Trophoblast cell (in vitro differentiated cells and primary cell): Measurements from ENCODE around the gene BEGAIN.

ENCODE experiments used
- DNase-seq, 2 donors: peaks; one replicate each; pipeline ENCODE4 v3.0.0-alpha.2; 2016
- H2AFZ ChIP-seq: 2 replicates; pipeline ENCODE4 v1.6.1; 2013; ENCODE audit warnings: low read length, moderate library complexity, mild to moderate bottlenecking; ENCODE audit not compliant: insufficient read depth, poor library complexity
- H2AK5ac ChIP-seq: 2 replicates; pipeline ENCODE4 v1.6.1; 2013; ENCODE audit warnings: mild to moderate bottlenecking, low read length
- H2BK120ac ChIP-seq: 2 replicates; pipeline ENCODE4 v1.6.1; 2013; ENCODE audit warnings: low read length, mild to moderate bottlenecking, moderate library complexity; ENCODE audit not compliant: insufficient read depth, poor library complexity
- H2BK12ac ChIP-seq: 2 replicates; pipeline ENCODE4 v1.6.1; 2013; ENCODE audit warnings: mild to moderate bottlenecking, low read length, moderate library complexity
- H2BK5ac ChIP-seq: 2 replicates; pipeline ENCODE4 v1.6.1; 2013; ENCODE audit warnings: low read length, low read depth, moderate library complexity, mild to moderate bottlenecking; ENCODE audit not compliant: poor library complexity
- H3K14ac ChIP-seq: 2 replicates; pipeline ENCODE4 v1.6.1; 2013; ENCODE audit warnings: mild to moderate bottlenecking, low read length
- H3K18ac ChIP-seq: 2 replicates; pipeline ENCODE4 v1.6.1; 2013; ENCODE audit warnings: mild to moderate bottlenecking, low read length
- H3K23ac ChIP-seq: 2 replicates; pipeline ENCODE4 v1.6.1; 2013; ENCODE audit warnings: low read length
- H3K27ac ChIP-seq: 2 replicates; pipeline ENCODE4 v1.5.1; 2013; ENCODE audit warnings: low read depth, mild to moderate bottlenecking, inconsistent platforms, low read length, moderate library complexity
- H3K27me3 ChIP-seq: 2 replicates; pipeline ENCODE4 v1.6.1; 2013; ENCODE audit warnings: inconsistent platforms, mild to moderate bottlenecking, low read length, moderate library complexity; ENCODE audit not compliant: insufficient read depth
- H3K36me3 ChIP-seq, 2 experiments: 1 replicate in 1 of 2; 2 replicates in 1 of 2; pipeline ENCODE4 v1.6.1; 2013; ENCODE audit warnings: low read length in 2 of 2, mild to moderate bottlenecking in 2 of 2, moderate library complexity in 1 of 2; ENCODE audit not compliant: insufficient read depth in 2 of 2, control insufficient read depth in 1 of 2
- H3K4ac ChIP-seq: 2 replicates; pipeline ENCODE4 v1.6.1; 2013; ENCODE audit warnings: low read depth, mild to moderate bottlenecking, low read length, moderate library complexity
- H3K4me1 ChIP-seq, 2 experiments: 1 replicate in 1 of 2; 2 replicates in 1 of 2; pipeline ENCODE4 v1.6.1; 2013; ENCODE audit warnings: low read length in 2 of 2, mild to moderate bottlenecking in 2 of 2, moderate library complexity in 1 of 2; ENCODE audit not compliant: insufficient read depth in 2 of 2, control insufficient read depth in 1 of 2
- H3K4me2 ChIP-seq: 2 replicates; pipeline ENCODE4 v1.6.1; 2013; ENCODE audit warnings: inconsistent platforms, mild to moderate bottlenecking, low read length, moderate library complexity
- H3K4me3 ChIP-seq: 2 replicates; pipeline ENCODE4 v1.5.1; 2013; ENCODE audit warnings: mild to moderate bottlenecking, low read depth, low read length, inconsistent platforms
- H3K79me1 ChIP-seq: one replicate; pipeline ENCODE4 v1.6.1; 2013; ENCODE audit warnings: low read length
- H3K79me2 ChIP-seq: 2 replicates; pipeline ENCODE4 v1.6.1; 2013; ENCODE audit warnings: low read length, mild to moderate bottlenecking; ENCODE audit not compliant: control insufficient read depth, insufficient read depth, poor library complexity
- H3K9ac ChIP-seq: 2 replicates; pipeline ENCODE4 v1.6.1; 2013; ENCODE audit warnings: mild to moderate bottlenecking, low read length
- H3K9me3 ChIP-seq: 2 replicates; pipeline ENCODE4 v1.6.1; 2013; ENCODE audit warnings: low read depth, mild to moderate bottlenecking, control low read depth, inconsistent platforms, low read length; ENCODE audit not compliant: insufficient read depth
- H4K12ac ChIP-seq: 2 replicates; pipeline ENCODE4 v1.6.1; 2013; ENCODE audit warnings: low read depth, mild to moderate bottlenecking, low read length, moderate library complexity
- H4K8ac ChIP-seq: 2 replicates; pipeline ENCODE4 v1.6.1; 2013; ENCODE audit warnings: low read depth, mild to moderate bottlenecking, low read length, moderate library complexity
- H4K91ac ChIP-seq: one replicate; pipeline ENCODE4 v1.6.1; 2013; ENCODE audit warnings: low read depth, mild to moderate bottlenecking, low read length, moderate library complexity
- WGBS: extraction: QIAGEN DNeasy Blood & Tissue Kit; methylation state at CpG from one replicate; pipeline ENCODE4 v1.1.7; 2013; ENCODE audit warnings: missing lambda C conversion rate; ENCODE audit not compliant: insufficient read length, insufficient coverage; ENCODE audit errors: extremely low coverage; 5-methylcytosine and 5-hydroxymethylcytosine counted together

The BEGAIN gene

DNA sequence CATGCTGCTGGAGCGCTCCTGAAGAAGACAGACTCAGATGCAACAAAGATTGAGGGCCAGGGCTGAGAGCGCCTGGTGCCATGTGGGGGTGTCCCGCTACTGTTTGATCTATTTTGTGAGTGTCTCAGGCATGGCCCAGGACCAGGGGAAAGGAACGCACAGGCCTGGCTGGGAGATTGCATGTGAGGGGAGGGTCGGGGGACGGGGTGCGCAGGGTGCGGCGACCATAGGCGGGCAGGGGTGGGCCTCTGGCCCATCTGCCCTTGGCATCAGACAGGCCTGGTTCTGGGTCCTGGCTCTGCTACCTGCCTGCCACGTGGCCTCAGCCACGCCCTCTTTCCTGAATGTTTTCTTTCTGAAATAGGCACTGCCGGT, 47.5 kb downstream of the BEGAIN start:
- H2AFZ ChIP-seq, result no peak overlapping the region
- H3K18ac ChIP-seq, result no peak overlapping the region
- no peak overlapping the region for H3K14ac ChIP-seq
- peaks cover under 1% of the 10 kb centered on the region for H3K9me3 ChIP-seq
- no CpG with 5 or more reads among the region's 13 CpGs for WGBS
- no peak overlapping the region for H3K23ac ChIP-seq
- H3K9ac ChIP-seq, result no peak overlapping the region
- no peak overlapping the region for H3K4ac ChIP-seq
- no peak overlapping the region for H2BK5ac ChIP-seq
- H3K4me1 ChIP-seq, result no peaks in the 10 kb centered on the region
- H4K8ac ChIP-seq, result no peak overlapping the region
- no peak overlapping the region for H2BK120ac ChIP-seq
- H3K79me1 ChIP-seq, result no peaks in the 10 kb centered on the region
- no peak overlapping the region for H3K4me3 ChIP-seq
- no peak overlapping the region for H3K4me2 ChIP-seq
- H3K79me2 ChIP-seq, result no peaks in the 10 kb centered on the region
- no peak for DNase-seq
- H3K27ac ChIP-seq, result no peak overlapping the region
- no peak overlapping the region for H2BK12ac ChIP-seq
- H4K91ac ChIP-seq, result no peak overlapping the region
- H4K12ac ChIP-seq, result no peak overlapping the region
- H2AK5ac ChIP-seq, result no peak overlapping the region
- no peaks in the 10 kb centered on the region for H3K27me3 ChIP-seq
- no peaks in the 10 kb centered on the region for H3K36me3 ChIP-seq

DNA sequence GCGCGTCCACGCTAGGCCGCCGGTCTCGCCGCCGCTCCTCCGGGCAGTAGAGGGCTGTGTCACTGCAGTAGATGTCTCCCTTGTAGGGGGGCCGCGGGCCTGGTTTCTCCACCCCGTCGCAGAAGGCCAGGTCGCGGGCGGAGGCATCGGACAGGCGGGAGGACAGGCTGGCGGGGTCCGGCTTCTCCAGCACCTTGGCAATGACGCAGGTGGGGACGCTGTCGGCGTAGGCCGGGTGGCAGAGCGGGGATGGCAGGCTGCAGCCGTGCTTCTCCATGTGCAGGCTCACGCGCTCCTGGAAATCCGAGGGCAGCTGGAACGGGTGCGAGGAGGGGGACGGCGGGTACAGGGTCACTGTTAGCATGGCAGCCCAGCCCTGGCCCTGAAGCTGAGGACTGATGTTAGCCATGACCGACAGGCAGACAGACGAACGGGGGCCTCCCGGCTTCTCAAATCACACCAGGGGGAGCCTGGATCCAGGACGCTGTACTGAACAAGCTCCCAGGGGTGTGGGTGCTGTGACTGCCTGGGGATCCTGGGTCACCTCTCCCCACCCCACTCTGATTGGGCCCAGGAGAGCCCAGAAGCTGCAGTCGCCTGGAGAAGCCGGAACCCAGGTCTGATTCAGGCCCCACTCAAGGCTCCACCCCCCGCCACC, 48.1 kb downstream of the BEGAIN start:
- Histone ChIP-seq H4K8ac (no peak overlapping the region), H4K91ac (no peak overlapping the region), H3K18ac (no peak overlapping the region), H3K4me2 (no peak overlapping the region), H3K14ac (no peak overlapping the region), H2AFZ (no peak overlapping the region), H3K79me2 (no peaks in the 10 kb centered on the region), H3K23ac (no peak overlapping the region), H3K9ac (no peak overlapping the region), H3K9me3 (no peaks in the 10 kb centered on the region), H4K12ac (no peak overlapping the region), H3K27ac (no peak overlapping the region), H3K79me1 (no peaks in the 10 kb centered on the region), H2BK120ac (no peak overlapping the region), H3K27me3 (no peaks in the 10 kb centered on the region), H2BK12ac (no peak overlapping the region), H2AK5ac (no peak overlapping the region), H2BK5ac (no peak overlapping the region), H3K4me1 (no peaks in the 10 kb centered on the region), H3K36me3 (no peaks in the 10 kb centered on the region), H3K4ac (no peak overlapping the region), H3K4me3 (no peak overlapping the region)
- no CpG with 5 or more reads among the region's 42 CpGs for WGBS
- DNase-seq, result no peak

DNA sequence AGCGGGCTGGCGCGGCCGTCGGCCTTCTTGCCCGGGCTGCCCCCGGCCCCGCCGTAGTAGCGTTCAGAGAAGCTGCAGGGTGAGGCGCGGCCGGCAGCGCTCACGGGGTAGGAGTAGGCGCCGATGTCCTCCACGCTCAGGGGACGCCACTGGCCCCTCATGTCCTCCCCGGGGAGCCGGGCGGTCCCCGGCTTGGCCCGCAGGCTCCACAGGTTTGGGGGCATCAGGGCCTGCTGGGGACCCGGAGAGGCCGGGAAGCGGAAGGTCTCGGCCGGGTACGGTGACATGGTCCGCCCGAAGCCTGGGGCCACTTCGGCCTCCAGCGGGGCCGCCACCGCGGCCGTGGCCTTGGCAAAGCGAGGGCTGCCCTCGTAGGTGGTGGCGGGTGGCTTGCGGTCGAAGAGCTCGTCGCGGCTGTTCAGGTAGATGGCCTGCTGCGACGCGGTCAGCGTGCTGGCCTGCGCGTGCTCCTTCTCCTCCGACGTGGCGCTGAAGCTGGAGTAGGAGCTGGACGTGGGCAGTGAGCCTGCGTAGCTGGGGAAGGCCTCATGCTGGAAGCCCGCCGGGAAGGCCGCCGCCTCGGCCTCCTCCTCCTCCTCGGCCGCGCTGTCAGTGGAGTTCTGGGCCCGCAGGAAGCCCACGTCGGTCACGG, 48.7 kb downstream of the BEGAIN start:
- Histone ChIP-seq H4K8ac (no peak overlapping the region), H4K91ac (no peak overlapping the region), H2BK120ac (no peak overlapping the region), H2BK12ac (no peak overlapping the region), H2AK5ac (no peak overlapping the region), H3K18ac (no peak overlapping the region), H3K79me1 (no peaks in the 10 kb centered on the region), H3K4me3 (peak overlapping the region; percentile 23), H3K9ac (no peak overlapping the region), H3K4ac (no peak overlapping the region), H4K12ac (no peak overlapping the region), H3K14ac (no peak overlapping the region), H3K23ac (no peak overlapping the region), H2BK5ac (no peak overlapping the region), H3K4me2 (no peak overlapping the region), H3K27me3 (no peaks in the 10 kb centered on the region), H3K36me3 (no peaks in the 10 kb centered on the region), H3K9me3 (no peaks in the 10 kb centered on the region), H3K27ac (no peak overlapping the region), H2AFZ (no peak overlapping the region), H3K79me2 (no peaks in the 10 kb centered on the region), H3K4me1 (no peaks in the 10 kb centered on the region)
- WGBS, result no CpG with 5 or more reads among the region's 69 CpGs
- no peak for DNase-seq

DNA sequence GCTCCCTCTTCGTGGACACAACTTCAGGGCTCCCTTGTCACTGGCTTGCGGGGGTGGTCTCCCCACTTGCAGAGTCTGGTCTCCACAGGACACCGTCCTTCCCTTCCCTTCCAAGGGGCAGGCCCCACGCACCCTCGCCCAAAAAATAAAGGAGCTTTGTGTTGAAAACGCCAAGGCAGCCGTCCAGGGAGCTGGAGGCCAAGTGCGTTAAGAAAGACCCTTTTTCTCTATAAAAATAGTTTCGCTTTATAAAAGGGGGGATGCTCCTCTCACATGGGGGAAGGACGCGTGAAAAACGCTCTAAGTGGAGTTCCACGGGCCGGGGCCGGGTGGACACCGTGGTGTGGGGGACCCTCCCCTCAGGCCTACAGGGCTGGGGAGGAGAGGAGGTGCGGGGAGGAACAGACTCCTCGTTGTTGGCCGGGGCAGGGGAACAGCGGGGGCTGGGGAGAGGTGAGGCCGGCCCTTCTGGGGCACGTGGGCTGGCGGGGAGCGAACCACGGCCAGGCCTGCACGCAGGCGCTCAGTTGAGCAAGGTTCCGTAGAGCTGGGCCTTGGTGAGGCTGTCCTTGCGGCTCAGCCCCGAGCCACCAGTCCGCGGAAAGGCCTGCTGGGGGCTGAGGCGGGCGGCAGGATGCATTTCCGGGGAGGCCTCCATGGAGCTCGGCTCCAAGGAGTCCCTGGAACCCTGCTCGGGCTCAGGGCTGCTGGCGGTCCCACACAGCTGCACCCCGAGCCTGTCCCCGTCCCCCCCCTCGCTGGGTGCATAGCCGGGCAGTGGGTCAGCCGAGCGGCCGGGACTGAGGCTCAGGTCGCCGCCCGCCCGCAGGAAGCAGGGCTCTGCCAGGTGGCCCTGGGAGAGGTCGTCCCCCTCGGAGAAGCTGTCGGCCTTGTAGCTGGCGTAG, 49.5 kb downstream of the BEGAIN start:
- Histone ChIP-seq H2BK12ac (no peak overlapping the region), H3K27me3 (no peaks in the 10 kb centered on the region), H2BK120ac (no peak overlapping the region), H3K4me2 (no peak overlapping the region), H3K4me1 (no peaks in the 10 kb centered on the region), H3K36me3 (no peaks in the 10 kb centered on the region), H3K9me3 (no peaks in the 10 kb centered on the region), H3K4me3 (no peak overlapping the region), H3K4ac (no peak overlapping the region), H2BK5ac (no peak overlapping the region), H3K14ac (no peak overlapping the region), H4K8ac (no peak overlapping the region), H2AFZ (no peak overlapping the region), H3K23ac (no peak overlapping the region), H4K91ac (no peak overlapping the region), H3K9ac (no peak overlapping the region), H3K79me1 (no peaks in the 10 kb centered on the region), H3K79me2 (no peaks in the 10 kb centered on the region), H3K27ac (no peak overlapping the region), H3K18ac (no peak overlapping the region), H4K12ac (no peak overlapping the region), H2AK5ac (no peak overlapping the region)
- DNase-seq, result no peak
- no CpG with 5 or more reads among the region's 53 CpGs for WGBS
